ENCODE results near the gene CC2D1A.

DNA sequence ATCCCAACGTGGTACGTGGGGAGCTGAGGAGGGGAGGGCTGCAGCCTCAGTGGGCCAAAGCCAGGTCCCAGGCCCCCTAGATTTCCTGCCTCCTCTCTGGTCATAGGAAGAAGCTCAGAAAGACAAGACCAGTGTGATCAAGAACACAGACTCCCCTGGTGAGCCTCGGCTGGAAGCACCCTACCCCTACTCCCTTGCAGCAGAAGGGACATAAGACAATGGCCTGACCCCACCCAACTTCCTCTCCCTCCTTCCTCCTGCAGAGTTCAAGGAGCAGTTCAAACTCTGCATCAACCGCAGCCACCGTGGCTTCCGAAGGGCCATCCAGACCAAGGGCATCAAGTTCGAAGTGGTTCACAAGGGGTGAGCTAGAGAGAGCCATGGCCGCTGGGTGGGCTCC is 20.7 kb downstream of the CC2D1A start:
- TF ChIP-seq POLR2A (IDR thresholded peaks at IDR 0.05) = no peak
- no peak for TF ChIP-seq CTCF (IDR thresholded peaks at IDR 0.05)
